ENCODE results near the gene TTC7B.
"Not testable (repeated sequence)": the region's sequence is repeated elsewhere in the genome, so short reads cannot be mapped to it uniquely, and the experiment has no call there.

Gene TTC7B

DNA sequence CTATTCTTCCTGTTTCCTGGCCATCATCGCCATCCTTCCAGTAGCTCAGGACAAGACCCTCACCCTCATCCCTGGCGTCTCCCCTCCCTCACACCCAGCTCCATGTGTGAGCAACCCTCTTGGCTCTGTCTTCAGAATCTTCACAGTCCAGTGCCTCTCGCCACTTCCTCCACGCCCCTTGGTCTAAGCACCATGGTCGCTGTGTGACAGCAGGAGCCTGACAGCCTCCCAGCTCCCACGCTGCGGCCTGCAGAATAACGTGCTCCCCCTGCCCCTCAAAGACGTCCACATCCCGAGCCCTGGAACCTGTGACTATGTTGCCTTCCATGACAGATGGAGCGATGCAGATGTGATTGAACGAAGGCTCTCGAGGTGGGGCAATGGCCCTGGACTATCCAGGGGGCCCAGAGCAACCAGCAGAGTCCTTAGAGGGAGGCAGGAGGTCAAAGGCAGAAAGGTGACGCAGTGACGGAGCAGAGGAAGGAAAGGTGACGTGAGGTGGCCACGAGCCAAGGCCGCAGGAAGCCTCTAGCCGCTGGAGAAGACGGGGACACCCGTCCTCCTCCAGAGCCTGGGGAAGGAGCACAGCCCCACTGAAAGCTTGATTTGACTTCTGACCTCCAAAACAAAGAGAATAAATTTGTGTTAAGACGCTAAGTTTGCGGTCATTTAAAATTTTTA lies 279.6 kb downstream of the TTC7B start:
- DNase-seq = no peak

GRCh38 chr14:90536092-90536491 lies 280.1 kb downstream of the TTC7B start:
- no peak for DNase-seq

DNA sequence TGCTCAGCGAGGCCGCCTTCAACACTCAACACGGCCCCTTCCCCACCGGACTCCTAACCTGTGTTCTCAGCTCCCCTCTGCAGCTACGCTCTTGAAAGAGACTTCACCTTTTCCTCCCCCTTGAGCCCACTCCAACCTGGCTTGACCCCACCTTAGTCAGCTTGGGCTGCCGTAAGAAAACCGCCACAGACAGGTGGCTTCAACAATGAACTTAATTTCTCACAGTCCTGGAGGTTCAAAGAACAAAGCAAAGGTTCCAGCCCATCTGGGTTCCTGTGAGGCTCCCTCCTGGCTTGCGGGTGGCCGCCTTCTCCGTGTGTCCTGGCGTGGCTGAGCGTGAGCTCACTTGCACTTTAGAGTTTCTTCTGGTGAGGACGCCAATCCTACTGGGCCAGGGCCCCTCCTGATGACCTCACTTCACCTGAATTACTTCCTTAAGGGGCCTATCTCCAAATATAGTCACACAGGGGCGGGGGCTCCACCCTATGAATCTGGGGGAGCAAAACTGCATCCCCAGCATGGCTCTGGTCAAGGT lies 280.6 kb downstream of the TTC7B start:
- DNase-seq = no peak

DNA sequence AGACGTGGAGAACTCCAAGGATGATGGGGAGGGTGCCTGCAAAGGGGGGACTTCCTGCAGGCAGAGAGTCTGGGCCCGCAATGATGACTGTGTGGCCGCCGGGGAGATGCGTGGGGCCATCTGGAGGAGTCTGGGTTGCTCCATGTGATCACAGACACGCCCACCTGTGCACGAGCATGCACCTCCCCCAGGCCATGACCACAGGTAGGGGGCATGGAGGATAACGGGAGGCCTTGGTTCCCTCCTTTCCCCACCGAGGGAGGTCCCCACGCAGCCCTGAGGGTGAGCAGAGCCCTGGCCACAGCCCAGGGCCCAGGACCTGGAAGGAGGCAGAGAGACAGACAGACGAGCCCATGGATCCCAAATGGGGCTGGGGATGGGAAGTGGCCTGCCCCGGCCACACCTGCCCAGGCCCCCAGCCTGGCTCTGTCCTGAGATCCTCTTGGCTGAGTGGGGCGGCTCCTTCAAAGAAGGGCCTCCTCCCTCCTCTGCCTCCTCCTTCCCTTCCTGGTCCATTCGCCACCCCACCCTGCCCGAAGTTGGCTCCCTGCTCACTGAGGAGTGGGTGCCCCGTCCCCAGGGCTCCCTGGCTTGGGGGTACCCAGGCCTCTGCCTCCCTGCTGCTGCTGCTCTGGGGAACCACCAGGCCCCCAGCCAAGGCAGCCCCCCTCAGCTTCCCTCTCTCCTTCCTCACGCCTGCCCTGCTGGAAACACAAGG lies 281.2 kb downstream of the TTC7B start:
- no peak for DNase-seq

- no peak for DNase-seq
Observed at GRCh38 chr14:90534091-90534837, 282.0 kb downstream of the TTC7B start.

DNA sequence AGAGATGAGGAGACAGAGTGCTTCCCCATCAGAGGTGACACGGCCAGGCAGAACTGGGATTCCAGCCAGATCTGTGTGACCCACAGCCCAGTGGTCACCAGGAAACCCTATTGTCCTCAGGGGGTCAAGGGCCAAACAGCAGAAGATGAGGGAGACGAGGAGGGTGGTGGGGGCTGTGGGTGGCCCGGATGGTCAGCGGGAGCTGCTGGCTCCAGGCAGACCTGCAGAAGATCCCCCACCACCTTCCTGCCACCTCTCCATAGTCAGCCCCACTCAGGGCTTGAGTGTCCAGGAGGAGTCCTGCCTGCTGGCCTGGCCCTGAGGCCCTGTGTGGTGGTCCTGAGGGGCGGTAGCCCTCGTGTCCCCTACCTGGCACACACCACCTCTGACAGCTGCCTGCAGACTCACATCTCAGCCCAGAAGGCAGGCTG lies 282.6 kb downstream of the TTC7B start:
- DNase-seq = no peak

DNA sequence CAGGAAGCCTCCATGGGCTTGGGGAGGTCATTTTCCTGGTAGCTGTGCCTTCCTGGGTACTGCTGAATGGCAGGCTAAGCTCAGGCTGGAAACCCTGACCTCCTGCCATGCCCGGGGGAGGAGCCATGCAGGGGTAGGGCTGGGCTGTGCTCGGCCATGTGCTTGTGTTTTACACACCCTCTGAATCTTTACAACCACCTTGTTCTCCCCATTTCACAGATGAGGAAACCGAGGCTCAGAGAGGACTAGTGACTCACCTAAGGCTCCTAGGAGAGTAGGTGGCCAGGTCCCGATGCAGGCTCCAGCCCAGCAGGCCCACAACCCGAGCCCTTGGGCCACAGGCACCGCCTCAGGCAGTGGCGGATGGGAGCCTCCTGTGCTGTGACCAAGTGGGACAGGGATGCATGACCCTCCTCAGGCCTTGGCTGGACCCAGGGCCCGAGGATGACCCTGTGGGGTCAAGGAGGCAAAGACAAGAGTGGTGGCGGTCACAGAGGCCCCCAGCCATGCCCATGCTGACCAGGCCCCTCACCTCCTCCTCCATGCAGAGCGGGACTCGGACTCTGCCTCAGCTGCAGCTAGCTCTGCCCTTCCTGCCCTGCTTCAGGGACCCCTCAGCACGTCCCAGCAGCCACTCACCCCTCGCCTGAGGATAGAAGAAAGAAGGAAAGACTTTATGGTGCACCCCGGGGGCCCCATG lies 283.3 kb downstream of the TTC7B start:
- no peak for DNase-seq

DNA sequence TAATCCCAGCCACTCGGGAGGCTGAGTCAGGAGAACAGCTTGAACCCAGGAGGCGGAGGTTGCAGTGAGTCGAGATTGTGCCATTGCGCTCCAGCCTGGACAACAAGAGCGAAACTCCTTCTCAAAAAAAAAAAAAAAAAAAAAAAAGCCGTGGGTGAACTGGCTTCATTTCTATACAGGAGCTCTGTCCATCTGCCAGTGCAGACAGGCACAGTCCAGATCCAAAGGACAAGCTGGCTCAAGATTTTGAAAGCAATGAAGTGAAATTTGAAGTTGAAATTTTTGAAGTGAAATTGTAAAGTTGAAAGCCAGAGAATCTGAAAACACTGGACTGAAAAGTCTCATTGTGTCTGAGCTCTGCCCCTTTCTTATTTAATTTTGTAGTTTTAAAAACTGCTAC lies 284.7 kb downstream of the TTC7B start:
- DNase-seq = no peak

DNA sequence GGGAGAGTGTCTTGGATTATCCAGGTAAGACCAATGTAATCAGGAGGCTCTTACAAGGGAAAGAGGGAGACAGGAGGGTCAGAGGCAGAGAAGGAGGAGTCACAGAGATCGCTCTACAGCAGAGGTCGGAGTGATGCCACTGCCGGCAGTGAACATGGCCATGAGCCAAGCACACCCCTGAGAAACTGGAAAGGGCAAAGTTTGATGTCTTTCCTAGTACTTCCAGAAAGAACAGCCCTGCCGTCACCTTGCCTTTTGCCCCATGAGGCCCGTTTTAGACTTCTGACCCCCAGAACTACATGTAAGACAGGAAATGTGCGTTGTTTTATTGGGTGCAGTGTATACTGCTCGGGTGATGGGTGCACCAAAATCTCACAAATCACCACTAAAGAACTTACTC lies 285.7 kb downstream of the TTC7B start:
- no peak for DNase-seq

DNA sequence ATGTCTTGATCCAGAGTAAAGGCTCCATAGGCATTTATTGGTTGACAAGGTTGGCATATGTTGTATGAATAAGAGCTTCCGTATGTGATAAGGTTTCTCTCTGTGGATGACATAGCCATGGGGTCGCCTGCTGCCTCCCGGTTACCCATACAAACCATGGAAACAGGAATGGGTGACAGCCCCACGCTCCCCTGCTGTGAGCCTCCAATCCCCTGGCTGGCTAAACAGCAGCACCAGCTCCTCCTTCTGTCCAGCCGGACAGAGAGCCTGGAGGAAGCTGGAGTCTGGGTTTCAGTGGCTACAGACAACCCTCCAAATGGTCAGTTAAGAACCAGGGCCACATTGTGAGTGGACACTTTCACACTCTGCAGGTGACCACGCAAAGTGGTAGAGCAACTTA lies 288.3 kb downstream of the TTC7B start:
- no peak for DNase-seq

GRCh38 chr14:90526536-90526935 lies 289.7 kb downstream of the TTC7B start:
- not testable (repeated sequence) for DNase-seq

- not testable (repeated sequence) for DNase-seq
Observed at GRCh38 chr14:90525353-90526028, 290.7 kb downstream of the TTC7B start.

DNA sequence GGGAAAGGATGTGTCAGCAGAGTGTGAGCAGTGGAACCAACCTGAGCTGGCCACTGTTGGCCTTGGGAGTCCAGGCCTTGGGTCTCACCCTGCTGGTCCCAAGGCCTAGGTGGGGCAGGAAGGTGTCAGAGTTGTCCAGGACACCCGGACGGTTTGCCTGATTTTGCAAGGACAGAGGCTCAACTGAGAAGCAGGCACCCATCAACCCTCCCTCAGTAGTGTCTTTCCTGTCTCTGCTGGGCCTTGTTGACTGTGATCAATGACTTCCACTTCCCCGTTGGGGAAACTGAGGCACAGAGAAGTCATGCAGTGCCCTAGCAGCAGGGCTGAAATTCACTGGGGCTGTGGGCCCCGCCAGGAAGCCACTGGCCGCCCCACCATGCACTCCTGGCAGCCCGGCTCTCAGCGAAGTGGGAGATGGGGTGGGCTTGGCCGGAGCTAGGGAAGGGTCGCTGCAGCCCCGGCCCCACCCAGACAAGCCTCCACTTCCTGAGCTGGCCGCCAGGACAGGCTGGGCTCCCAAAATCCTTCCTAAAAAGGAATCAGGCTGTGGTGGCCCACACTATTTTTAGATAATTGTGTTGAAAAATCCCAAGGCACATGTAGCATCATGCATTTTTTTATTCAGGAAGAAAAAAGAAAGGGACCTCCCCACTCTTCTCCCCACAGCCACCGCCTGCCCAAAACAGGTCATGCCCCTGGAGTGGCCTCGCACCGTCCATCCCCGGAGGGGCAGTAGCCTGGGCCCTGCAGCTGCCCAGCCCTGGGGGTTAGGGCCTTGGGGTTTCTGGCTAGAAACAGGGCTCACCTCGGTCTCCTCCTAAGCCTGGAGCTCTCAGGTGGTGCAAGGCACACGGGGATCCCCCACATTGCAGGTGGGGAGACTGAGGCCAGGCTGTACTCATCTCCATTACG lies 292.0 kb downstream of the TTC7B start:
- DNase-seq = no peak

DNA sequence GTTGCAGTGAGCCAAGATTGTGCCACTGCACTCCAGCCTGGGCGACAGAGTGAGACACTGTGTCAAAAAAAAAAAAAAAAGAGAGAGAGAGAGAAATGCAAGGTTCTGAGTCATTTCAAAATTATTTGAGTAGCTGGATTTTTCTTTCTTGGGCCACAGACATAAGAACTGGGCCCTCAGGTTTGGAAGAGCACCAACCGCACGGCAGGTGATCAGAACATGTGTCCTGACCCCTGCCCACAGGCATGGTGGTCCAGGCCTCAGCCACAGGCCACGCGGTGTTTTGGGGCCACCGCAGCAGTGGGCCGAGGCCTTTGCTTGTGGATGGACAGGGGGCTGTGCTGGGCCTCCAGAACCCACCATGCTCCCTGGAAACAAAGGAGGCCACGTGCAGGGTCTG lies 292.7 kb downstream of the TTC7B start:
- DNase-seq = no peak

GRCh38 chr14:90522571-90523191 lies 293.5 kb downstream of the TTC7B start:
- no peak for DNase-seq

- no peak for DNase-seq
Observed at GRCh38 chr14:90521930-90522483, 294.2 kb downstream of the TTC7B start.

DNA sequence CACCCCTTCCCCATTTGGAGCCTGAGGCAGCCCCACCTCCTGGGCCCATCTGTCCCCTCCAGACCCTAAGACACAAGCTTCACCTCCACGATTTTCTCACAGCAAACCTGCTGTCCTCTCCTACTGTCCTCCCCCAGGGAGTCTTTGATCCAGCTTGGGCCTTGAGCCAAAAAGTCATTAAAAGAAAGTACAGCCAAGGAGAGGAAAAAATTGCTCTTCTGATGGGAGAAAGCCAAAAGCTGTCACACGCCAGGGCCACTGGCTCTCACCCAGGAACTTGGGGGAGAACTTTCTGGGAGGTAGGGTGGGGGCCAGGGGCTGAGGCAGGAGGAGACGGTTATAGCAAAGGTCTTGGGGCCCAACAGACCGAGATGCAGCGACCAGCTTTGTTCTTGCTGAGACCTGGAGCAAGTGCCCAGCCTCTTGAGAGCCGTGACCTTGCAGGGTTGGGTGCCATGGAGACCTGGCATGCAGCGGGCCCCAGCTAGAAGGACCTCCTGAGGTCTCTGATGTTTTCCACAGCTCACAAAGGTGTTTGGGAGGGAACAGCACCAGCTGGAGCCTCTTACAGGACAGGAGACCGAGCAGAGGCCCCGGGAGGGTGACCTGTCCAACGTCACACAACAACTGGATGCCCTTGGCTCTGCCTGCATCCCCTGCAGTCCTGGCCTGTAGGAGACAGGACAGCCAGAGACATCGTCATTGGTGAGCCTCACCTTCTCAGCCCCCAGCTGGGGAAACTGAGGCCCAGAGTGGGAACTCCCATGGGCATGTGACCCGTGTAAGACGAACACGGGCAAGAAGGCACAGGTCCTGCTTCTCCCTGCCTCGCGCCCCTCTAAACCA lies 294.9 kb downstream of the TTC7B start:
- DNase-seq = no peak

GRCh38 chr14:90520326-90520725 lies 295.9 kb downstream of the TTC7B start:
- no peak for DNase-seq

DNA sequence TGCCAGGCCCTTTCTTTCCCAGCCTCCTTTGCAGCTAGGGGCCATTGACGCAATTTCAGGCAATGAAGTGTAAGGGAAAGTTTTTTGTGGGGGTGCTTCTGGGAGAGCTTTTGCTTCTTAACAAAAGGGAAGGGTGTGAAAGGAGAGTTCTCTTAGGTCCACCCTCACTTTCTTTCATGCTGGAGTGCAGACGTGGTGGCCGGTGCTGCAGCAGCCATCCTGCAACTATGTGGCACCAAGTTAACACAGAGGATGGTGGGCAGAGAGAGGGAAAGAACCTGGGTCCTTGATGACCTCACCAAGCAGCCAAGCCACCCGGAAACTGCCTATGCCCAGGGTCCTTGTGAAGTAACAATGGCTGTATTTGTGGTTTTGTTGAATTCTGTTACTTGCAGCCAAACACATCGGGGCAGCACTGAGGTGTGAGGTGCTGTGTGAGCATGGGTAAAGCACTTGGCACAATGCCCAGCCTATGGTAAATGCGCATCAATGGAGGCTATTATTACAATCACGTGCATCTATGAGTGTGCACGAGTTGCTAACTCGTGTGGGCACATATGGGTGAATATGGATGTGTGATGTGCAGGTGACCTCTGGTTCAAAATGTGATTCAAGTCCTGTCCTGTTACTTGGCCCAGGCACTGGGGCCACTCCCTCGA lies 296.8 kb downstream of the TTC7B start:
- DNase-seq = no peak
